Nephron (organoid): ENCODE data around the gene THADA.

Experiments used
- H3K27ac Mint-ChIP-seq, 3 experiments: 2 replicates each; pipeline ENCODE4 v1.8.0; 2020; ENCODE audit warnings: mixed read lengths in 3 of 3, mild to moderate bottlenecking in 2 of 3, moderate library complexity in 1 of 3
- H3K27me3 Mint-ChIP-seq: 2 replicates; pipeline ENCODE4 v1.8.0; 2021; ENCODE audit warnings: low read depth, mild to moderate bottlenecking, moderate library complexity, mixed read lengths
- H3K36me3 Mint-ChIP-seq: 2 replicates; pipeline ENCODE4 v1.8.0; 2020; ENCODE audit warnings: low read depth, mixed read lengths
- H3K4me1 Mint-ChIP-seq: 2 replicates; pipeline ENCODE4 v1.8.0; 2020; ENCODE audit warnings: mixed read lengths
- H3K4me3 Mint-ChIP-seq, 3 experiments: 2 replicates each; pipeline ENCODE4 v1.8.0; 2020; ENCODE audit warnings: mild to moderate bottlenecking in 3 of 3, mixed read lengths in 3 of 3, moderate library complexity in 2 of 3
- H3K9me3 Mint-ChIP-seq: 2 replicates; pipeline ENCODE4 v1.8.0; 2020; ENCODE audit warnings: mixed read lengths
- TF ChIP-seq, protein P1 (sequence below), 3 experiments: fragments of 200-600 bp; sonication (generic); IDR thresholded peaks; one replicate each; pipeline ENCODE4 v1.5.0; 2021; ENCODE audit warnings: antibody characterized with exemption in 3 of 3; ENCODE audit not compliant: unreplicated experiment in 3 of 3

THADA gene

DNA sequence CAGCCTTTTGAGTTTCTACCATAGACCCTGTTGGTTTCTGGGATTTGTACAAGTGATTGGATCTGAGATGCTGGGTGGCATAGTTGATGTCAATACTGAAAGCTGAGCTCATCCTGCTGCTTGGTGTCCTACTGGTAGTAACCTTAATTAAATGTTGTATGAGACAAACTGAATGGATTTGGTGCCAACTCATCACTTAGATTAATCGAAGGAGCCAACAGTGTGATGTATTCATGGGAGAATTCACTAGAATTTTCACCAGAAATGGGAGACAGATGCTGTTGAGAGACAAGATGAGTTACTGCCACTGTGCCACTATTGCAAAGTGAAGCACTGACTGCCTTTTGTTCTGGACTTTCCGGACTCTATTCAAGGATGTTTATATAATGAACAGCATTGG is 158.5 kb downstream of the THADA start:
- Mint-ChIP-seq H3K27me3 (no peaks in the 10 kb centered on the region), H3K4me1 (peaks cover 27% of the 10 kb centered on the region), H3K4me3 (no peak overlapping the region), H3K36me3 (peaks cover 11% of the 10 kb centered on the region), H3K9me3 (no peaks in the 10 kb centered on the region), H3K27ac (no peak overlapping the region)
- TF ChIP-seq, protein P1, sequence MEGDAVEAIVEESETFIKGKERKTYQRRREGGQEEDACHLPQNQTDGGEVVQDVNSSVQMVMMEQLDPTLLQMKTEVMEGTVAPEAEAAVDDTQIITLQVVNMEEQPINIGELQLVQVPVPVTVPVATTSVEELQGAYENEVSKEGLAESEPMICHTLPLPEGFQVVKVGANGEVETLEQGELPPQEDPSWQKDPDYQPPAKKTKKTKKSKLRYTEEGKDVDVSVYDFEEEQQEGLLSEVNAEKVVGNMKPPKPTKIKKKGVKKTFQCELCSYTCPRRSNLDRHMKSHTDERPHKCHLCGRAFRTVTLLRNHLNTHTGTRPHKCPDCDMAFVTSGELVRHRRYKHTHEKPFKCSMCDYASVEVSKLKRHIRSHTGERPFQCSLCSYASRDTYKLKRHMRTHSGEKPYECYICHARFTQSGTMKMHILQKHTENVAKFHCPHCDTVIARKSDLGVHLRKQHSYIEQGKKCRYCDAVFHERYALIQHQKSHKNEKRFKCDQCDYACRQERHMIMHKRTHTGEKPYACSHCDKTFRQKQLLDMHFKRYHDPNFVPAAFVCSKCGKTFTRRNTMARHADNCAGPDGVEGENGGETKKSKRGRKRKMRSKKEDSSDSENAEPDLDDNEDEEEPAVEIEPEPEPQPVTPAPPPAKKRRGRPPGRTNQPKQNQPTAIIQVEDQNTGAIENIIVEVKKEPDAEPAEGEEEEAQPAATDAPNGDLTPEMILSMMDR (IDR thresholded peaks at IDR 0.05; ENCODE audit: unreplicated experiment in 3 of 3), result no peak

DNA sequence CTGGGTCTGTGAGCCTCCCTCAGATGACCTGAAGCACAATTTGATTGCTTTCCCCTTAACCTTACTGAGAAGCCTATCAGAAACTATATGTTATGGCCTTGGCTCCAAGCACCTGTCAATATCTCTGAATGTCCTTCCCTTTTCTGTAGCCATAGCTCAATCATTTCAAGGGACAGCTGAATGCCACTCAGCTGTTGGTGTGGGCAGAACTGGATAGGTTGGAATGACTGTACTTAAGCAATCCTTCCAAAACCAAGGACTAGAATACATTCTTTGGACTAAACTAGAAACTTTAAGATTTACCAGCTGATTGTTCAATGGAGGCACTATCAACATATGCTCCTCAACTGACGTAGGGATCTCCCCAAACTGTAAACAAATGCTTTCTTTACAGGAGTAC is 159.4 kb downstream of the THADA start:
- Mint-ChIP-seq H3K9me3 (no peaks in the 10 kb centered on the region), H3K36me3 (peaks cover 11% of the 10 kb centered on the region), H3K27ac (no peak overlapping the region), H3K4me3 (no peak overlapping the region), H3K4me1 (peaks cover 27% of the 10 kb centered on the region), H3K27me3 (no peaks in the 10 kb centered on the region)
- TF ChIP-seq, protein P1 (IDR thresholded peaks at IDR 0.05; ENCODE audit: unreplicated experiment in 3 of 3), result no peak

DNA sequence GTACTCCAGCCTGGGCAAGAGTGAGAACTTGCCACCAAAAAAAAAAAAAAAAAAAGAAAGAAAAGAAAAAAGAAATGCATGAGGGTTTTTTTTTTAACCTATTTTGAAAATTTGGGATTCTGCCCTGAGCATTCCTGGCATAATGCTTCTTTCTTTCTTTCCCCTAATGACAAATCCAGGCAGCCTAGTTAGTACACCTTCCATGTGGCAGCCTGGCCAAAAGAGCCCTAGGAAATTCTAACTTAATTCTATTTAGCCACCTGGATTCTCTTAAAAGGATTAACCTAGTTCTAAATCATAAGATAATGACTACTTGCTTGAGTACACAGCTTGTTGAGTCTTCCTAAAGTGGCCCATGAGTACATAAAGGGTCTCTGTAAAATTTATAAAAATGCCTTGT is 160.1 kb downstream of the THADA start:
- Mint-ChIP-seq H3K27ac (peak overlapping the region in 1 of 3 experiments; percentile 13), H3K27me3 (no peaks in the 10 kb centered on the region), H3K4me1 (peaks cover 27% of the 10 kb centered on the region), H3K36me3 (peaks cover 14% of the 10 kb centered on the region), H3K9me3 (no peaks in the 10 kb centered on the region), H3K4me3 (no peak overlapping the region)
- TF ChIP-seq, protein P1 (IDR thresholded peaks at IDR 0.05; ENCODE audit: unreplicated experiment in 3 of 3), result no peak

DNA sequence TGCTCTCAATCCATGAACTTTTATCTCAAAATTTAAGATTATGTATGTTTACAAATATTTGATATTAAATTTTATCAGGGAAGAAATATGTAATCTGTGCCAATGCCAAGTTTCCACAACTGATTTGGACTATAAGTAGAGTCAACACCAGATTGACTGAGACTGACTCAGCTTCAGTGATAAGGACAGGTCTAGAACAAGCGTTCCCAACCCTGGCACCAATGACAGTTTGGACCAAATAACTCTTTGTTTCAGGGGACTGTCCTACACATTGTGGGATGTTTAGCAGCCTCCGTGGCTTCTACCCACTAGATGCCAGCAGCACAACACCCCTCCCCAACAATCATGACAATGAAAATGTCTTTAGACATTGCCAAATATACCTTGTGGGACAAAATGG is 165.3 kb downstream of the THADA start:
- no peaks in the 10 kb centered on the region for H3K27me3 Mint-ChIP-seq
- H3K4me3 Mint-ChIP-seq, result no peak overlapping the region
- TF ChIP-seq, protein P1 (IDR thresholded peaks at IDR 0.05; ENCODE audit: unreplicated experiment in 3 of 3), result no peak
- no peaks in the 10 kb centered on the region for H3K9me3 Mint-ChIP-seq
- no peak overlapping the region for H3K27ac Mint-ChIP-seq
- H3K36me3 Mint-ChIP-seq, result peaks cover 25% of the 10 kb centered on the region
- peaks cover 23% of the 10 kb centered on the region for H3K4me1 Mint-ChIP-seq

DNA sequence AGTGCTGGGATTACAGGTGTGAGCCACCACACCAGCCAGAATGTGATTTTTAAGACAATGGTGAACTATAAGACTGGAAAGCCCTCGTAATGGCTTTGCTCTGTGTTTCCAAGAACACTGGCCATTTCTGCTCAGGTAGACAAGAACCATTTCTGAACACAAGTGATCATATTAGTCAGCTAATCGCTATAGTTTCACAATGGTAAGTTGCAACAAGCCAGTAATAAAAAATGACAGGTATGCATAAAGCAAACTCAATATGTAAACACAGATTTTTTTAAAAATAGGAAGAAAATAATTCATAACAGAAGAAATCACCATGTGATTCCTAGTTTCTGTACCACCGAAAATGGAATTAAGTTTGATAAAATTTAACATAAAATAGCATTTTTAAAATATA is 166.5 kb downstream of the THADA start:
- Mint-ChIP-seq H3K9me3 (no peaks in the 10 kb centered on the region), H3K4me1 (peaks cover 32% of the 10 kb centered on the region), H3K27ac (no peak overlapping the region), H3K27me3 (no peaks in the 10 kb centered on the region), H3K4me3 (no peak overlapping the region), H3K36me3 (peaks cover 25% of the 10 kb centered on the region)
- TF ChIP-seq, protein P1 (IDR thresholded peaks at IDR 0.05; ENCODE audit: unreplicated experiment in 3 of 3), result no peak

DNA sequence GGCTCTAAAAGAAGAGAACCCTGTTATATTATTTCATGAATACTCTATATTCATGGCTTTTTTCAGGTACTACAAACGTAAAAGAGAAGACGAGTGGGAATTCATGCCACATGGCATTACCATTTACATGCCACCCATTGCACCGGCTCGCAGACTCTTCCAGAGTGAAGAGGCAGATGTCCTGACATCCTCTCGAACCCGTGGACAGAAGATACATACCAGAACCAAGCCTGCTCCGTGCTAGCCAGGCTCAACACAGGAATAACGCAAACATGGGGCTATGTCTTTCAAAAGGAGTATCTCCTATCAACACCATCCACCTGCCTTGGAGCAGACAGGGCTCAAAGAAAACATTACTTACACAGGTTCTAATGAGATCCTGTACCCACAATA is 168.8 kb downstream of the THADA start:
- H3K4me1 Mint-ChIP-seq, result peaks cover 38% of the 10 kb centered on the region
- no peaks in the 10 kb centered on the region for H3K9me3 Mint-ChIP-seq
- H3K4me3 Mint-ChIP-seq, result no peak overlapping the region
- peak overlapping the region; percentile 95 to 98 (median 96) for H3K27ac Mint-ChIP-seq
- H3K36me3 Mint-ChIP-seq, result peaks cover 14% of the 10 kb centered on the region
- TF ChIP-seq, protein P1 (IDR thresholded peaks at IDR 0.05; ENCODE audit: unreplicated experiment in 3 of 3), result no peak
- H3K27me3 Mint-ChIP-seq, result no peaks in the 10 kb centered on the region
